Pons (tissue), 1 donor: Measurements from ENCODE around the gene RIT2.

Source experiments
- DNase-seq: peaks from one replicate; pipeline ENCODE4 v3.0.0-alpha.2; 2016; ENCODE audit warnings: low spot score

The RIT2 gene

GRCh38 chr18:43080671-43081070 lies 34.8 kb downstream of the RIT2 start:
- DNase-seq, result no peak

DNA sequence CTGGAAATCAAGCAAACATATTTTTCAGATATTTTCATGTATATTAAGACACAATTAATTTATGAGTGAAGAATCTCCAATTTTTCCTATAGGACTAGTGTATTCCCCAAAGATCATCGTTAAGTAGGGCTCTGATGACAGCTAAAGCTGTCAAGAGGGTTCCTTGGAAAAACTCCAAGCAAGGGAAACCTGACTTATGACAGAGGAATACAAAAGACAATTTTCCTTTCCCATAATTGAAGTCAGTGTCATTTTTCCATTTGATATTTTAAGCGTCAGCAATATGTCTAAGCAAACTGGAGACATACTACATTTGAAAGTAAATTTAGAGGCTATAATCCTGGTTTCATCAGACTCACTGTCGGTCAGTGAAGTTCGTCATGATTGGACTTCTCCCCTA lies 36.1 kb downstream of the RIT2 start:
- no peak for DNase-seq

DNA sequence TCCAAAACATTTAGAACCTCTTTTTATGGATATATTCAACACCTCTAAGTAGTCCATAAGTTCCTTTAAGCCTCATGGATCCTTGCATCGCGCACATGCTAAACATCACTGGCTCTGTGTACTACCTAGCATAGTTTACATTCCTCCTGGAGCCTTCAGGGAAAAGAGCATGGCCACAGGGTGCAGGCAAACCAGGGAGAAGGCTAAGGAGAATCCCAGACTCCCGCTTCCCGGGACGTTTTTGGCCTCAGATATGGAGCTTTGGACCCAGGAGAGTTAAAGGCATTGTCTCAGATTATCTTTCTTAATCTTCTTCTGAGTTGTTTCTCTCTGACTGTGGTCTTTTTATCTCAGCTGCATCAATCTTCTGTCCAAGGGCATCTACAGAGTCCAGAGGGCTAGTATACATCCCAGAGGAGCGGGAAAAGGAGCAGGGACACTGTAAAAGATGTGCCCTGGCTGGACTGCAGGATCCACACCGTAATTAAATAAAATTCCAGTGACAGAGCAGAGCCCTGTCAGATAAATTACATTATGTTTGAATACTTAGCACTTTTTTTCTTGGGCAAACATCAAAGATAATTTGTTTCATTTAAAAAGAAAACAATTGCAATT lies 36.9 kb downstream of the RIT2 start:
- DNase-seq, result no peak

GRCh38 chr18:43077510-43078308 lies 37.8 kb downstream of the RIT2 start:
- no peak for DNase-seq

DNA sequence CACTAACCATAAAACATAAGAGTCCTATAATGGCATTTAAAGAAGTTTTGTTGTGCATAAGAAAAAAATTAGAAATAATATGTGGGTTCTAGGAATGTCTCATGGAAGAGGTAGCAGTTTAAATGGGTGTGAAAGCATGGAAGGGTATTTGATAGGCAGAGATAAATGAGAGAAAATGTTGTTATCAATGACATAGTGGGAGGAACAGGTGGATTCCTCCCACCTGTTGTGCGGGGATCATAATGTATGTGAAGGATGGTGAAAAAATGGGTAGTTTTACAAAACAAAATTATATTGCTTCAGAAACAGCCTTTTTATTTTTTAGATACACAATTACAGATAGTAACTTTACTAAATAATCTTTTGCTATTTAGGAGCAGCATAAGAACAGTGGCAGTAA lies 41.7 kb downstream of the RIT2 start:
- no peak for DNase-seq

DNA sequence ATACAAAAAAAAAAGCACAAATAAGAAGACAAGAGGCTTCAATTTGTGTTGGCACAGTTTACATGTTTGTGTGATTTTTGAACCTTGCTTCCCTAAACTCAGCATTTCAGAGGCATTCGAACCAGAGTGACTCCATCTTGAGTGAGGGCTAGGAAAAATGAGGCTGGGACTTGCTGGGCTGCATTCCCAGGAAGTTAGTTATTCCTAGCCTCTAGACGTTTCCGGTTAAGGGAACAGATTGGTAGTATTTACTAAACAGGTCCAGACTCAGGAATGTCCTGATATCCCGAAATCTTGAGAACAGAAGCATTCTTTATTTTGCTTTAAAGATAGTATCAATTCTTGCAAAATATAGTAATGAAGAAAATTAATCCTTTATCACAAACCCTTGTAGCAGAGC lies 46.7 kb downstream of the RIT2 start:
- no peak for DNase-seq

DNA sequence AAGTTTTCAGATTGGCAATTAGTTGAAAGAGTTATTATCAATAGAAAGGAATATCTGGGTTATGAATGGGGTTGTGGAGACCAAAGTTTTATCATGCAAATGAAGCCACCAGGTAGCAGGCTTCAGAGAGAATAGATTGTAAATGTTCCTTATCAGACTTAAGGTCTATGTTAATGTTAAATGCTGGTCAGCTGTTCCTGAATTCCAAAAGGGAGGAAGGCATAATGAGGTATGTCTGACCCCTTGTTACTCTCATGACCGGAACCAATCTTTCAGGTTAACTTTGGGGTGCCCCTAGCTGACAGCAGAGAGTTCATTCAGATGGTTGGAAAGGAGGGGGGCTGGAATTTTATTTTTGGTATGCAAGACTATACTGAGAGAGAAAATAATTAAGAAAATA lies 47.9 kb downstream of the RIT2 start:
- no peak for DNase-seq

- no peak for DNase-seq
Measured at GRCh38 chr18:43061816-43062215, 53.7 kb downstream of the RIT2 start.

- no peak for DNase-seq
Measured at GRCh38 chr18:43061318-43061717, 54.2 kb downstream of the RIT2 start.

- no peak for DNase-seq
Measured at GRCh38 chr18:43060020-43060419, 55.5 kb downstream of the RIT2 start.

GRCh38 chr18:43054815-43055519 lies 60.5 kb downstream of the RIT2 start:
- DNase-seq, result no peak

GRCh38 chr18:43049021-43049420 lies 66.5 kb downstream of the RIT2 start:
- peak; percentile 74 for DNase-seq

GRCh38 chr18:43046322-43046721 lies 69.2 kb downstream of the RIT2 start:
- DNase-seq, result no peak

- DNase-seq, result no peak
Measured at GRCh38 chr18:43043626-43044025, 71.9 kb downstream of the RIT2 start.

GRCh38 chr18:43040281-43040680 lies 75.2 kb downstream of the RIT2 start:
- no peak for DNase-seq

DNA sequence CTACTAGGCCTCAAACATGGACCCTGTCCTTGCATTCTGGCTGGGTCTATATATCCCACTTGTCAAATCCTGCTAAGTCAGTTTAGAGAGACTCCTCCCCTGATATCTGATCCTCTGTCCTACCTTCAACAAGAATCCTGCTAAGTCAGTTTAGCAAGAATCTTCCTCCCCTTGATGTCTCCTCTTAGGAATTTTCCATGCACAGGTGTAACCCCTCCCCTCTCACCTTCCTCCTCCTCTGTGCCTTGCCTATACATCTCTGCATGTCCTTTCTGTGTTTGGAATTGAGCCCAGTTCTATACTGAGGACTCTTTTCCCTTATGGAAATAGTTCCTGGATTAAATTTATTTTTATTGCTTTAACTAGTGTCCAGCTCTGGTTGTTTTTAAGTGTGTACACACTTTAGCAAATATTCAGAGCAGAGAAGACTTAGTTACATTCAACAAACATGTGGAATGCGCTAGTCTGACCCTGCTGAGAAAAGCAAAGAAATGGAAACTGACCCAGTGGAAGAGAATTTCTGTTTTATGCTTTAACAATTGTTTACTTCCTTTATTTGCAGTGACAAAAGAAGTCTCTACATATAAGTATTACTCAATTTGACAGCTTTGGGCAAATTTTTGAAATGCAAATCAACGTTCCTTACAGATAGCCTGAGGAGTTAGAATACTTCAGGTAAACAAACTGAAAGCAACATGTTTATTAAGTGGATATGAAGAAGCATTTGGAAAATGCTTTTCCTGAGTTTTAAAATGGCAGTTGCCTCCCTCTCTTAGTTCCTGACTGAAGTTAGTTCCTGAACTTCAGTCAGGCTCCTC lies 80.6 kb downstream of the RIT2 start:
- no peak for DNase-seq

DNA sequence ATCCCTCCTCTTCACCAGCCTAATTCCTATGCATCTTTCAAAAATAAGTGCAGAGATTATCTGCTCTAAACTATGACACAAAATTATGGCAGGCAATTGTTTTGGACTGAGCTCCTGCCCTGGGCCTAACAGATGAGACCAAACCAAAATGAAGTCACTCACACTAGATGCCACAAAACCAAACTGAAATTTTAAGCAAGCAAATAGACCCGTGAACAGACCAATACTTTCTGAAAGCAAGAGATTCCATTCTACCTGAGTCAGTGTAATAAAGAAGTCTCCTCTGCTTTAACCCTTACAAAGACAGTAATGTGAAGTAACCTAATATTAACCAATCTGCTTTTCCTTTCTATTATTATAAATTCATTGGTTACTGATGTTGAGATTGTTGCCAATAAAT lies 84.3 kb downstream of the RIT2 start:
- DNase-seq, result no peak

DNA sequence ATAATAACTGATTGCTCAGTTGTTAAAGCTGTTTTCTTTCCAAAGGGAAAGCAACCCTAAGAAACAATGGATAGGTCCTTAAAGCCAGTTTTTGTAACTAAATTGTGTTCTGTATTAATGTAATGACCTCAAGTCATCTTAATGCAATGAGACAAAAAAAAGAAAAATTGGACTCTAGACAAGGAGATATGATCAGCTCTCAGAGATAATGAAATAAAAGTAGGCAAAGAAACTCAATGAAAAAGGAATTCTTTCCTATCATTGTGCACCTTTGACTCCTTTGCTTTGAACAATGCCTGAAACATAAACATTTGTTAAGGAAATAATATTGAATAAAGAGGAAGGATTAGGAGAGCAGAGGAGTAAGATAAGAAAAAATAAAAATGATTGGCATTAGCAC lies 86.1 kb downstream of the RIT2 start:
- DNase-seq, result no peak

GRCh38 chr18:43022874-43023273 lies 92.6 kb downstream of the RIT2 start:
- no peak for DNase-seq

GRCh38 chr18:43017622-43018021 lies 97.9 kb downstream of the RIT2 start:
- no peak for DNase-seq

- no peak for DNase-seq
Measured at GRCh38 chr18:43013486-43013885, 102.0 kb downstream of the RIT2 start.

- no peak for DNase-seq
Measured at GRCh38 chr18:43012951-43013350, 102.5 kb downstream of the RIT2 start.
